HepG2 (cell line): ENCODE measurements around the gene OR2F1. TPM values are rescaled to one million over a fixed set of nuclear protein-coding genes. Genes with fewer than 3 reads are reported as not detected.

Experiments used
- ATAC-seq: fragments of 200-7000 bp; cut with Tn5 transposase; 3 replicates; pipeline ENCODE4 v1.9.1; 2020; ENCODE audit warnings: mild to moderate bottlenecking, moderate library complexity
- BruUV-seq: library from RNA; stranded (reverse); fragments of 400-500 nt; replicated peaks from 2 replicates; lab custom pipeline; 2021; lab: Mats Ljungman, UMichigan
- CTCF ChIA-PET: fragments of 300-600 bp; formaldehyde crosslinking; extraction: SDS; loops from one replicate; lab custom pipeline; 2021; ENCODE audit warnings: low total read pairs, inconsistent platforms, low intra/inter-chr PET ratio; lab: Yijun Ruan, JAX
- POLR2A ChIA-PET: fragments of 350-600 bp; sonication (Branson Sonifier 250); formaldehyde crosslinking; loops from one replicate; lab custom pipeline; 2020; ENCODE audit warnings: antibody characterized with exemption, inconsistent platforms; lab: Yijun Ruan, JAX
- DNase-seq: peaks from one replicate; pipeline ENCODE4 v3.0.0-alpha.2; 2015; ENCODE audit warnings: low spot score
- FAIRE-seq: peaks from 3 replicates; lab custom pipeline; 2011; peaks lifted over from hg19 to GRCh38; lab: Jason Lieb, UNC
- H2AFZ ChIP-seq: one replicate; pipeline ENCODE4 v1.6.1; 2011; ENCODE audit warnings: low read length, inconsistent platforms
- H3K27ac ChIP-seq: fragments of 300-600 bp; 3 replicates; pipeline ENCODE4 v1.8.0; 2011; ENCODE audit warnings: mixed run types, mild to moderate bottlenecking, mixed read lengths, low read length, inconsistent platforms; ENCODE audit not compliant: insufficient read depth; ENCODE audit errors: extremely low read length
- H3K27me3 ChIP-seq, 2 experiments: fragments of 200-600 bp in 1 of 2; 2 replicates in 1 of 2; 3 replicates in 1 of 2; pipeline versions ENCODE4 v1.6.0 to v1.8.0; 2011; ENCODE audit warnings: low read length in 2 of 2, mild to moderate bottlenecking in 2 of 2, moderate library complexity in 2 of 2, inconsistent platforms in 1 of 2; ENCODE audit not compliant: insufficient read depth in 2 of 2, control insufficient read depth in 1 of 2
- H3K36me3 ChIP-seq, 2 experiments: fragments of 200-600 bp in 1 of 2; replicated peaks in 1 of 2; 2 replicates in 1 of 2; 3 replicates in 1 of 2; pipeline versions ENCODE4 v1.5.1 to v1.8.0; 2011; ENCODE audit warnings: low read length in 2 of 2, inconsistent platforms in 1 of 2; ENCODE audit not compliant: insufficient read depth in 2 of 2, control insufficient read depth in 1 of 2
- H3K4me1 ChIP-seq: 2 replicates; pipeline ENCODE4 v1.5.1; 2012; ENCODE audit warnings: low read length, inconsistent platforms; ENCODE audit not compliant: insufficient read depth
- H3K4me2 ChIP-seq: 2 replicates; pipeline ENCODE4 v1.6.0; 2011; ENCODE audit warnings: low read depth, low read length, inconsistent platforms
- H3K4me3 ChIP-seq, 3 experiments: fragments of 200-600 bp in 1 of 3; sonication (generic), shearing (Covaris generic) in 1 of 3; replicated peaks in 1 of 3; 2 replicates each; pipeline ENCODE4 v1.5.1; 2011 to 2016; ENCODE audit warnings: low read length in 3 of 3, inconsistent platforms in 2 of 3, low read depth in 2 of 3, mild to moderate bottlenecking in 2 of 3, control low read depth in 1 of 3, mixed read lengths in 1 of 3; ENCODE audit not compliant: insufficient read depth in 1 of 3
- H3K79me2 ChIP-seq: one replicate; pipeline ENCODE4 v1.6.1; 2011; ENCODE audit warnings: low read length, inconsistent platforms; ENCODE audit not compliant: insufficient read depth
- H3K9ac ChIP-seq: 2 replicates; pipeline ENCODE4 v1.6.0; 2011; ENCODE audit warnings: mild to moderate bottlenecking, low read depth, low read length, inconsistent platforms; ENCODE audit not compliant: insufficient read depth
- H3K9me3 ChIP-seq: 2 replicates; pipeline ENCODE4 v1.5.1; 2012; ENCODE audit warnings: mild to moderate bottlenecking, low read length
- H4K20me1 ChIP-seq: 2 replicates; pipeline ENCODE4 v1.6.0; 2011; ENCODE audit warnings: inconsistent platforms, mild to moderate bottlenecking, low read length, moderate library complexity; ENCODE audit not compliant: insufficient read depth
- MAZ ChIP-seq, 2 experiments: sonication (generic) in 1 of 2; formaldehyde crosslinking in 1 of 2; IDR thresholded peaks; 2 replicates each; pipeline versions ENCODE4 v1.5.0 to v1.6.1; 2012 to 2020; ENCODE audit warnings: low read depth in 2 of 2, mild to moderate bottlenecking in 2 of 2, borderline replicate concordance in 1 of 2, improper control_type of control experiment in 1 of 2, low read length in 1 of 2, missing genetic modification reagents in 1 of 2, moderate library complexity in 1 of 2
- MYNN ChIP-seq: sonication (generic); formaldehyde crosslinking; IDR thresholded peaks from 2 replicates; pipeline ENCODE4 v1.4.0; 2020; ENCODE audit warnings: mild to moderate bottlenecking, low read depth, missing genetic modification reagents
- NKX3-1 ChIP-seq: sonication (generic); formaldehyde crosslinking; IDR thresholded peaks from 2 replicates; pipeline ENCODE4 v1.5.0; 2020; ENCODE audit warnings: missing genetic modification reagents
- SALL2 ChIP-seq: sonication (generic); formaldehyde crosslinking; IDR thresholded peaks from 2 replicates; pipeline ENCODE4 v1.8.1; 2023; ENCODE audit warnings: mild to moderate bottlenecking, missing genetic modification reagents, inconsistent platforms
- TBP ChIP-seq: sonication (generic); formaldehyde crosslinking; IDR thresholded peaks from 2 replicates; pipeline ENCODE4 v1.5.0; 2020; ENCODE audit warnings: missing genetic modification reagents
- TRIM22 ChIP-seq: fragments of 450-650 bp; IDR thresholded peaks from 2 replicates; pipeline ENCODE4 v1.6.1; 2017
- TSC22D2 ChIP-seq: sonication (generic); formaldehyde crosslinking; IDR thresholded peaks from 2 replicates; pipeline ENCODE4 v1.5.1; 2020; ENCODE audit warnings: missing genetic modification reagents, mild to moderate bottlenecking, borderline replicate concordance
- ZGPAT ChIP-seq: IDR thresholded peaks from 2 replicates; pipeline ENCODE4 v1.6.1; 2016; ENCODE audit warnings: mild to moderate bottlenecking
- ZNF160 ChIP-seq: sonication (generic); formaldehyde crosslinking; IDR thresholded peaks from 2 replicates; pipeline ENCODE4 v1.8.0; 2022; ENCODE audit warnings: mild to moderate bottlenecking, inconsistent platforms, missing genetic modification reagents
- ZNF282 ChIP-seq: fragments of 450-650 bp; IDR thresholded peaks from 2 replicates; pipeline ENCODE4 v1.6.1; 2018; ENCODE audit not compliant: partially characterized antibody
- ZNF547 ChIP-seq: sonication (generic); formaldehyde crosslinking; IDR thresholded peaks from 2 replicates; pipeline ENCODE4 v1.5.1; 2020; ENCODE audit warnings: mild to moderate bottlenecking, missing genetic modification reagents
- ZSCAN31 ChIP-seq: sonication (generic); formaldehyde crosslinking; IDR thresholded peaks from 2 replicates; pipeline ENCODE4 v1.5.0; 2020; ENCODE audit warnings: low read depth, mild to moderate bottlenecking, missing genetic modification reagents
- WGBS: methylation state at CpG from one replicate; pipeline ENCODE4 v1.1.6; 2017; ENCODE audit warnings: low lambda C conversion rate; 5-methylcytosine and 5-hydroxymethylcytosine counted together
- in situ Hi-C: cut with HindIII; loops from 2 replicates; pipeline ENCODE4 v1.10.0; 2017; ENCODE audit warnings: low pct_unique_long_range_greater_than_20kb; ENCODE audit not compliant: extremely low pct_ligation_motif_present
- intact Hi-C: fragments of 100-400 bp; cut with micrococcal nuclease; formaldehyde crosslinking; loops from one replicate; pipeline ENCODE4 v1.10.0; 2022; ENCODE audit not compliant: unreplicated experiment
- polyA plus RNA-seq, 8 experiments: library from polyadenylated mRNA; depleted of rRNA in 3 of 8; stranded (reverse) in 7 of 8; unstranded in 1 of 8; fragments of >200 nt; fragmentation: Illumina TruSeq in 4 of 8; extraction: Trizol in 4 of 8; gene quantifications; 2 replicates each; pipeline versions ENCODE4 v1.2.1 to v1.2.3, GENCODE V29; 2011 to 2016; ENCODE audit warnings: low read depth in 4 of 8, missing spikeins in 1 of 8, mixed read lengths in 1 of 8; ENCODE audit not compliant: insufficient read depth in 1 of 8
- total RNA-seq, 5 experiments: library from RNA; depleted of rRNA; stranded (reverse); fragments of >200 nt; fragmentation: Illumina TruSeq; extraction: Trizol; gene quantifications; 2 replicates each; pipeline ENCODE4 v1.2.3, GENCODE V29; 2016; ENCODE audit warnings: low read depth in 1 of 5

Gene OR2F1
- total and polyA plus RNA-seq, 2 of the 13 experiments (the other 11 are each of a cell fraction or from before 2014, with no cell fraction given) = 0.36 to 1.5 TPM

- ATAC-seq = no peak
- ChIA-PET CTCF (no interaction called here), POLR2A (no interaction called here)
- H3K4me3 ChIP-seq = no peak within 1 kb of the TSS
- H2AFZ ChIP-seq = no peak within 1 kb of the TSS
- H3K27ac ChIP-seq = no peak within 1 kb of the TSS
- TF ChIP-seq TSC22D2 = no peak
- no peak for TF ChIP-seq ZSCAN31
- no peak for TF ChIP-seq MYNN
- no peak for TF ChIP-seq ZNF160
- no peak for TF ChIP-seq TRIM22
- no peak for TF ChIP-seq SALL2 (CRISPR knock-in tag)
- no peak for TF ChIP-seq ZNF547 (CRISPR knock-in tag)
- TF ChIP-seq TBP (CRISPR knock-in tag) = no peak
- TF ChIP-seq ZNF282 = no peak
- TF ChIP-seq, all 625 proteins: peak for 0
- Histone ChIP-seq H3K9ac (no peak within 1 kb of the TSS), H3K79me2 (no peaks in the 10 kb centered on the region), H4K20me1 (no peaks in the 10 kb centered on the region), H3K4me2 (no peak within 1 kb of the TSS), H3K4me1 (no peaks in the 10 kb centered on the region), H3K9me3 (no peaks in the 10 kb centered on the region), H3K36me3 (no peaks in the 10 kb centered on the region), H3K27me3 (no peaks in the 10 kb centered on the region)
- intact Hi-C loops = no loop called here
- FAIRE-seq (no peak), DNase-seq (no peak)
- WGBS = 66% methylated on average over 4 of the region's 4 CpGs
- in situ Hi-C loops = no loop called here
- no TSS peak for BruUV-seq
Measured at GRCh38 chr7:144000020-144000419, 45.4 kb downstream of the OR2F1 start, which contains the start of gene OR6B1. OR6B1 (plus strand) TSS chr7:144000320; CDS start chr7:144003997, 3,677 bp downstream.

- Histone ChIP-seq H3K36me3 (no peaks in the 10 kb centered on the region), H2AFZ (no peak overlapping the region), H3K4me2 (no peak overlapping the region), H3K9me3 (no peaks in the 10 kb centered on the region), H3K27me3 (no peaks in the 10 kb centered on the region), H3K4me1 (no peaks in the 10 kb centered on the region), H4K20me1 (no peaks in the 10 kb centered on the region), H3K9ac (no peak overlapping the region), H3K4me3 (no peak overlapping the region), H3K79me2 (no peaks in the 10 kb centered on the region), H3K27ac (no peak overlapping the region)
- WGBS = 50% methylated on average over 3 of the region's 3 CpGs
- FAIRE-seq (no peak), DNase-seq (no peak), ATAC-seq (no peak)
- TF ChIP-seq NKX3-1 (no peak), ZGPAT (CRISPR knock-in tag) (no peak), MAZ (IDR thresholded peaks at IDR 0.05; ENCODE audit: borderline replicate concordance, low read depth, low read length) (no peak), MAZ (CRISPR knock-in tag; IDR thresholded peaks at IDR 0.05; ENCODE audit: low read depth) (no peak)
- in situ Hi-C loops = no loop called here
- ChIA-PET POLR2A (no interaction called here), CTCF (no interaction called here)
- intact Hi-C loops = no loop called here
- no TSS peak for BruUV-seq
Measured at GRCh38 chr7:144001543-144001942, 46.9 kb downstream of the OR2F1 start.
